WTC11 (cell line): ENCODE results near the gene ALKBH8. TPM values are rescaled to one million over a fixed set of nuclear protein-coding genes. Genes with fewer than 3 reads are reported as not detected.

ENCODE experiments used
- ATAC-seq: fragments of 200-7000 bp; cut with Tn5 transposase; 2 replicates; pipeline ENCODE4 v1.10.0; 2021; ENCODE audit warnings: mild to moderate bottlenecking, moderate library complexity
- CTCF ChIA-PET: fragments of 300-600 bp; sonication (Branson Sonifier 250); formaldehyde crosslinking; loops from one replicate; lab custom pipeline; 2021; ENCODE audit warnings: antibody characterized with exemption; lab: Charles Lee
- POLR2A ChIA-PET: fragments of 350-600 bp; sonication (Branson Sonifier 250); formaldehyde crosslinking; loops from one replicate; lab custom pipeline; 2021; ENCODE audit warnings: antibody characterized with exemption; lab: Charles Lee
- DNase-seq: peaks from one replicate; pipeline ENCODE4 v3.0.0; 2021; ENCODE audit warnings: low spot score
- H3K27ac Mint-ChIP-seq: 2 replicates; pipeline ENCODE4 v1.8.0; 2021; ENCODE audit warnings: mixed read lengths
- H3K27me3 Mint-ChIP-seq: 2 replicates; pipeline ENCODE4 v1.8.0; 2021; ENCODE audit warnings: low read depth, mild to moderate bottlenecking, moderate library complexity, mixed read lengths
- H3K36me3 Mint-ChIP-seq: 2 replicates; pipeline ENCODE4 v1.8.0; 2021; ENCODE audit warnings: mixed read lengths
- H3K4me1 Mint-ChIP-seq: 2 replicates; pipeline ENCODE4 v1.8.0; 2022; ENCODE audit warnings: mixed read lengths
- H3K4me3 Mint-ChIP-seq: 2 replicates; pipeline ENCODE4 v1.8.0; 2021; ENCODE audit warnings: mild to moderate bottlenecking, moderate library complexity, mixed read lengths
- H3K9me3 Mint-ChIP-seq: 2 replicates; pipeline ENCODE4 v1.8.0; 2021; ENCODE audit warnings: mixed read lengths
- ARID4B ChIP-seq: sonication (generic); formaldehyde crosslinking; IDR thresholded peaks from 2 replicates; pipeline ENCODE4 v1.8.0; 2023; ENCODE audit warnings: missing genetic modification reagents, mild to moderate bottlenecking, borderline replicate concordance
- GRHL2 ChIP-seq: fragments of 250-450 bp; sonication (Bioruptor Pico); IDR thresholded peaks from 2 replicates; pipeline ENCODE4 v1.8.0; 2022; ENCODE audit warnings: mild to moderate bottlenecking, moderate library complexity; ENCODE audit not compliant: insufficient replicate concordance, severe bottlenecking
- total RNA-seq: library from RNA; stranded (reverse); gene quantifications from 3 replicates; pipeline ENCODE4 v1.2.3, GENCODE V29; 2021
- TF ChIP-seq, protein P1 (sequence below): sonication (generic); formaldehyde crosslinking; IDR thresholded peaks from 2 replicates; pipeline ENCODE4 v1.8.1; 2023; ENCODE audit warnings: mild to moderate bottlenecking, moderate library complexity, missing genetic modification reagents
- TF ChIP-seq, protein P2 (sequence below): sonication (generic); formaldehyde crosslinking; IDR thresholded peaks from 2 replicates; pipeline ENCODE4 v1.8.1; 2022; ENCODE audit warnings: mild to moderate bottlenecking, moderate library complexity, missing genetic modification reagents
- TF ChIP-seq, protein P3 (sequence below): fragments of 250-450 bp; sonication (Bioruptor Pico); IDR thresholded peaks from 2 replicates; pipeline ENCODE4 v1.9.0; 2021; ENCODE audit warnings: mild to moderate bottlenecking, borderline replicate concordance

The ALKBH8 gene
- total RNA-seq, 1 experiment from 2014 or later, result 9.5 TPM

DNA sequence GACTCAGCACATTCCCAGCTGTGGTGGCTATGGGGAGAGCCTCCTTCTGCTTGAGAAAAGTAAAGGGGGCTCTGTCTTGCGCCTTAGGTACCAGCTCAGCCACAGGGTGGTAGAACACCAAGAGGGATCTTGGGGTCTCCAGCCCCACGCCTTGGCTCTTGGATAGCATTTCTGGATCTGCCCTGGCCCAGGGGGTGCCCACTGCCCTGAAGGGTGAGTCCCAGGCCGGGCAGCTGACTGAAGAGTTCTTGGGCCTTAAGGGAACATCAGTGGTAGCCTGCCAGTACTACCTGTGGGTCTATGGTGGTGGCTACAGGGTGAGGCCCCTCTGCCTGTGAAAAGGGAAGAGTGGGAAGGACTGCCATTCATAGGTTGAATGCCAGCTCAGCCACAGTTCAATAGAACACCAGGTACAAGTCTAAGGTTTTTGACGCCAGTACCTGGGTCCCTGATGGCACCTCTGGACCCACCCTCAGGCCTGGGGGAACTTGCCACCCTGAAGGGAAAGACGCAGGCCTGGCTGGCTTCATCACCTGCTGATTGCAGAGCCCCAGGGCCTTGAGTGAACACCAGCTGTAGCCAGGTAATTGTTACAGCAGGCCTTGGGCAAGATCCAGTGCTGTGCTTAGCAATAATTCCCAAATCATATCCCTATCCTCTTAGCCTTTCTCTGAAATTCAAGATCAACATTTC, 111.8 kb downstream of the ALKBH8 start:
- Mint-ChIP-seq H3K27ac (no peak overlapping the region), H3K4me3 (no peak overlapping the region), H3K9me3 (no peaks in the 10 kb centered on the region), H3K36me3 (peaks cover 12% of the 10 kb centered on the region), H3K4me1 (peaks cover 14% of the 10 kb centered on the region), H3K27me3 (no peaks in the 10 kb centered on the region)
- ChIA-PET POLR2A (no interaction called here), CTCF (no interaction called here)
- DNase-seq (no peak), ATAC-seq (no peak)
- TF ChIP-seq, protein P1, sequence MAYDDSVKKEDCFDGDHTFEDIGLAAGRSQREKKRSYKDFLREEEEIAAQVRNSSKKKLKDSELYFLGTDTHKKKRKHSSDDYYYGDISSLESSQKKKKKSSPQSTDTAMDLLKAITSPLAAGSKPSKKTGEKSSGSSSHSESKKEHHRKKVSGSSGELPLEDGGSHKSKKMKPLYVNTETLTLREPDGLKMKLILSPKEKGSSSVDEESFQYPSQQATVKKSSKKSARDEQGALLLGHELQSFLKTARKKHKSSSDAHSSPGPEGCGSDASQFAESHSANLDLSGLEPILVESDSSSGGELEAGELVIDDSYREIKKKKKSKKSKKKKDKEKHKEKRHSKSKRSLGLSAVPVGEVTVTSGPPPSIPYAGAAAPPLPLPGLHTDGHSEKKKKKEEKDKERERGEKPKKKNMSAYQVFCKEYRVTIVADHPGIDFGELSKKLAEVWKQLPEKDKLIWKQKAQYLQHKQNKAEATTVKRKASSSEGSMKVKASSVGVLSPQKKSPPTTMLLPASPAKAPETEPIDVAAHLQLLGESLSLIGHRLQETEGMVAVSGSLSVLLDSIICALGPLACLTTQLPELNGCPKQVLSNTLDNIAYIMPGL, result no peak
- TF ChIP-seq, protein P2, sequence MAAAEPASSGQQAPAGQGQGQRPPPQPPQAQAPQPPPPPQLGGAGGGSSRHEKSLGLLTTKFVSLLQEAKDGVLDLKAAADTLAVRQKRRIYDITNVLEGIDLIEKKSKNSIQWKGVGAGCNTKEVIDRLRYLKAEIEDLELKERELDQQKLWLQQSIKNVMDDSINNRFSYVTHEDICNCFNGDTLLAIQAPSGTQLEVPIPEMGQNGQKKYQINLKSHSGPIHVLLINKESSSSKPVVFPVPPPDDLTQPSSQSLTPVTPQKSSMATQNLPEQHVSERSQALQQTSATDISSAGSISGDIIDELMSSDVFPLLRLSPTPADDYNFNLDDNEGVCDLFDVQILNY (CRISPR knock-in tag), result no peak
- TF ChIP-seq, protein P3, sequence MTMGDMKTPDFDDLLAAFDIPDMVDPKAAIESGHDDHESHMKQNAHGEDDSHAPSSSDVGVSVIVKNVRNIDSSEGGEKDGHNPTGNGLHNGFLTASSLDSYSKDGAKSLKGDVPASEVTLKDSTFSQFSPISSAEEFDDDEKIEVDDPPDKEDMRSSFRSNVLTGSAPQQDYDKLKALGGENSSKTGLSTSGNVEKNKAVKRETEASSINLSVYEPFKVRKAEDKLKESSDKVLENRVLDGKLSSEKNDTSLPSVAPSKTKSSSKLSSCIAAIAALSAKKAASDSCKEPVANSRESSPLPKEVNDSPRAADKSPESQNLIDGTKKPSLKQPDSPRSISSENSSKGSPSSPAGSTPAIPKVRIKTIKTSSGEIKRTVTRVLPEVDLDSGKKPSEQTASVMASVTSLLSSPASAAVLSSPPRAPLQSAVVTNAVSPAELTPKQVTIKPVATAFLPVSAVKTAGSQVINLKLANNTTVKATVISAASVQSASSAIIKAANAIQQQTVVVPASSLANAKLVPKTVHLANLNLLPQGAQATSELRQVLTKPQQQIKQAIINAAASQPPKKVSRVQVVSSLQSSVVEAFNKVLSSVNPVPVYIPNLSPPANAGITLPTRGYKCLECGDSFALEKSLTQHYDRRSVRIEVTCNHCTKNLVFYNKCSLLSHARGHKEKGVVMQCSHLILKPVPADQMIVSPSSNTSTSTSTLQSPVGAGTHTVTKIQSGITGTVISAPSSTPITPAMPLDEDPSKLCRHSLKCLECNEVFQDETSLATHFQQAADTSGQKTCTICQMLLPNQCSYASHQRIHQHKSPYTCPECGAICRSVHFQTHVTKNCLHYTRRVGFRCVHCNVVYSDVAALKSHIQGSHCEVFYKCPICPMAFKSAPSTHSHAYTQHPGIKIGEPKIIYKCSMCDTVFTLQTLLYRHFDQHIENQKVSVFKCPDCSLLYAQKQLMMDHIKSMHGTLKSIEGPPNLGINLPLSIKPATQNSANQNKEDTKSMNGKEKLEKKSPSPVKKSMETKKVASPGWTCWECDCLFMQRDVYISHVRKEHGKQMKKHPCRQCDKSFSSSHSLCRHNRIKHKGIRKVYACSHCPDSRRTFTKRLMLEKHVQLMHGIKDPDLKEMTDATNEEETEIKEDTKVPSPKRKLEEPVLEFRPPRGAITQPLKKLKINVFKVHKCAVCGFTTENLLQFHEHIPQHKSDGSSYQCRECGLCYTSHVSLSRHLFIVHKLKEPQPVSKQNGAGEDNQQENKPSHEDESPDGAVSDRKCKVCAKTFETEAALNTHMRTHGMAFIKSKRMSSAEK (CRISPR knock-in tag), result no peak
- TF ChIP-seq GRHL2 (no peak), ARID4B (no peak)

Other genes starting within 250 kb of the ALKBH8 start
- gene CWF19L2, start 107.9 kb downstream of the ALKBH8 start, total RNA-seq, result 15.9 to 17.1 TPM (median 16.2 TPM) in 3 replicates
- gene ELMOD1, start 25.4 kb upstream of the ALKBH8 start, total RNA-seq, result 0.98 to 2.3 TPM (median 1.4 TPM) in 3 replicates
- not detected in 3 replicates for gene SLN, start 146.3 kb upstream of the ALKBH8 start, total RNA-seq